Transverse colon (tissue), 3 donors: ENCODE data around the gene NPAS4.
"Not testable (repeated sequence)": the region's sequence is repeated elsewhere in the genome, so short reads cannot be mapped to it uniquely, and the experiment has no call there.

Experiments used
- CTCF ChIP-seq, 5 experiments: fragments of 200-600 bp in 3 of 5; fragments of 450-650 bp in 2 of 5; sonication (generic) in 3 of 5; IDR thresholded peaks; 1 replicate in 2 of 5; 2 replicates in 3 of 5; pipeline ENCODE4 v1.5.1; 2016 to 2017; ENCODE audit warnings: antibody characterized with exemption in 5 of 5, inconsistent platforms in 3 of 5, mild to moderate bottlenecking in 2 of 5, moderate library complexity in 1 of 5
- POLR2A ChIP-seq: fragments of 450-650 bp; IDR thresholded peaks from one replicate; pipeline ENCODE4 v1.6.1; 2016; ENCODE audit warnings: antibody characterized with exemption, mild to moderate bottlenecking, moderate library complexity

- not testable (repeated sequence) for TF ChIP-seq POLR2A; CTCF (IDR thresholded peaks at IDR 0.05)
Measured at GRCh38 chr11:66431871-66432329, 11.1 kb downstream of the NPAS4 start.
